H1 (cell line): Measurements from ENCODE around the gene LAT. TPM values are rescaled to one million over a fixed set of nuclear protein-coding genes. Genes with fewer than 3 reads are reported as not detected.

Experiments used
- CTCF ChIA-PET: fragments of 300-600 bp; sonication (Branson Sonifier 250); formaldehyde crosslinking; loops from one replicate; lab custom pipeline; 2021; ENCODE audit not compliant: partially characterized antibody; lab: Charles Lee
- POLR2A ChIA-PET: fragments of 300-600 bp; sonication (Branson Sonifier 250); formaldehyde crosslinking; loops from one replicate; lab custom pipeline; 2021; ENCODE audit warnings: inconsistent platforms; ENCODE audit not compliant: partially characterized antibody; lab: Charles Lee
- DNase-seq, 2 experiments: peaks; one replicate each; pipeline versions ENCODE4 v3.0.0 to v3.0.0-alpha.2; 2010 to 2022; ENCODE audit warnings: low spot score in 2 of 2, low read depth in 1 of 2, mixed read lengths in 1 of 2
- FAIRE-seq: peaks from 2 replicates; lab custom pipeline; 2011; peaks lifted over from hg19 to GRCh38; lab: Jason Lieb, UNC
- H2AFZ ChIP-seq: 2 replicates; pipeline ENCODE4 v1.8.1; 2012; ENCODE audit warnings: low read length, inconsistent platforms
- H2AK5ac ChIP-seq: 2 replicates; pipeline ENCODE4 v1.6.1; 2013; ENCODE audit warnings: low read depth, low read length
- H2BK120ac ChIP-seq: replicated peaks from 2 replicates; pipeline ENCODE3; 2013; ENCODE audit warnings: low read depth, low read length, inconsistent platforms
- H2BK12ac ChIP-seq: 2 replicates; pipeline ENCODE4 v1.6.1; 2013; ENCODE audit warnings: low read depth, low read length
- H2BK15ac ChIP-seq: 2 replicates; pipeline ENCODE4 v1.6.1; 2013; ENCODE audit warnings: low read length
- H2BK20ac ChIP-seq: 2 replicates; pipeline ENCODE4 v1.6.1; 2013; ENCODE audit warnings: low read length
- H2BK5ac ChIP-seq: 2 replicates; pipeline ENCODE4 v1.6.1; 2013; ENCODE audit warnings: low read depth, low read length
- H3K14ac ChIP-seq: 2 replicates; pipeline ENCODE4 v1.6.1; 2013; ENCODE audit warnings: inconsistent platforms; ENCODE audit not compliant: insufficient read length
- H3K18ac ChIP-seq: 2 replicates; pipeline ENCODE4 v1.6.1; 2013; ENCODE audit warnings: low read length; ENCODE audit errors: extremely low read depth
- H3K23ac ChIP-seq: 2 replicates; pipeline ENCODE4 v1.6.1; 2013; ENCODE audit warnings: inconsistent platforms; ENCODE audit not compliant: insufficient read length
- H3K23me2 ChIP-seq: 2 replicates; pipeline ENCODE4 v1.6.1; 2013; ENCODE audit warnings: low read depth, low read length
- H3K27ac ChIP-seq: 2 replicates; pipeline ENCODE4 v1.6.1; 2011; ENCODE audit warnings: low read depth, low read length, inconsistent platforms
- H3K27me3 ChIP-seq, 4 experiments: replicated peaks in 1 of 4; 1 replicate in 1 of 4; 2 replicates in 3 of 4; pipeline versions ENCODE4 v1.6.1 to v1.8.1; 2011 to 2013; ENCODE audit warnings: low read length in 3 of 4, mild to moderate bottlenecking in 3 of 4, inconsistent platforms in 2 of 4, mixed read lengths in 2 of 4, moderate library complexity in 1 of 4; ENCODE audit not compliant: control insufficient read depth in 3 of 4, insufficient read depth in 3 of 4; ENCODE audit errors: extremely low read depth in 1 of 4
- H3K36me3 ChIP-seq, 4 experiments: 2 replicates each; pipeline versions ENCODE4 v1.6.1 to v1.8.1; 2011 to 2013; ENCODE audit warnings: mild to moderate bottlenecking in 4 of 4, low read length in 3 of 4, moderate library complexity in 2 of 4, control low read depth in 1 of 4, inconsistent platforms in 1 of 4; ENCODE audit not compliant: insufficient read depth in 4 of 4, control insufficient read depth in 2 of 4
- H3K4ac ChIP-seq: replicated peaks from 2 replicates; pipeline ENCODE3; 2013; ENCODE audit warnings: low read length, low read depth, mixed read lengths, inconsistent platforms; ENCODE audit not compliant: insufficient read length
- H3K4me1 ChIP-seq, 4 experiments: replicated peaks in 1 of 4; 1 replicate in 1 of 4; 2 replicates in 3 of 4; pipeline versions ENCODE4 v1.6.1 to v1.8.1; 2011 to 2013; ENCODE audit warnings: low read length in 3 of 4, inconsistent platforms in 2 of 4, mixed read lengths in 1 of 4; ENCODE audit not compliant: insufficient read depth in 4 of 4, control insufficient read depth in 3 of 4
- H3K4me2 ChIP-seq, 2 experiments: 2 replicates each; pipeline versions ENCODE4 v1.6.1 to v1.8.1; 2011 to 2013; ENCODE audit warnings: low read depth in 2 of 2, low read length in 2 of 2, control low read depth in 1 of 2, inconsistent platforms in 1 of 2, mild to moderate bottlenecking in 1 of 2; ENCODE audit not compliant: insufficient read depth in 1 of 2
- H3K4me3 ChIP-seq, 4 experiments: fragments of 200-600, 300-600 bp in 1 of 4; sonication (generic), shearing (Covaris generic), sonication (Bioruptor Twin) in 1 of 4; 2 replicates each; pipeline versions ENCODE4 v1.5.1 to v1.8.1; 2011 to 2016; ENCODE audit warnings: low read length in 4 of 4, low read depth in 3 of 4, control low read depth in 2 of 4, inconsistent platforms in 2 of 4, mild to moderate bottlenecking in 2 of 4, mixed read lengths in 1 of 4, moderate library complexity in 1 of 4; ENCODE audit not compliant: insufficient read depth in 2 of 4; ENCODE audit errors: extremely low read depth in 1 of 4
- H3K56ac ChIP-seq: replicated peaks from 2 replicates; pipeline ENCODE3; 2013; ENCODE audit warnings: low read depth, mild to moderate bottlenecking, mixed read lengths, low read length, inconsistent platforms; ENCODE audit not compliant: insufficient read length
- H3K79me1 ChIP-seq: 2 replicates; pipeline ENCODE4 v1.6.1; 2013; ENCODE audit warnings: low read depth, low read length, control low read depth
- H3K79me2 ChIP-seq, 2 experiments: 2 replicates each; pipeline versions ENCODE4 v1.6.1 to v1.8.1; 2012 to 2013; ENCODE audit warnings: low read length in 2 of 2, mild to moderate bottlenecking in 2 of 2, inconsistent platforms in 1 of 2; ENCODE audit not compliant: insufficient read depth in 2 of 2, control insufficient read depth in 1 of 2
- H3K9ac ChIP-seq, 4 experiments: replicated peaks in 1 of 4; 1 replicate in 1 of 4; 2 replicates in 3 of 4; pipeline versions ENCODE4 v1.6.1 to v1.8.1; 2011 to 2013; ENCODE audit warnings: low read depth in 3 of 4, low read length in 3 of 4, control low read depth in 2 of 4, mild to moderate bottlenecking in 2 of 4, moderate library complexity in 2 of 4, inconsistent platforms in 1 of 4; ENCODE audit errors: extremely low read depth in 1 of 4
- H3K9me3 ChIP-seq, 2 experiments: 2 replicates each; pipeline versions ENCODE4 v1.6.1 to v1.8.1; 2012 to 2013; ENCODE audit warnings: mild to moderate bottlenecking in 2 of 2, moderate library complexity in 2 of 2, control low read depth in 1 of 2, inconsistent platforms in 1 of 2, low read depth in 1 of 2, low read length in 1 of 2, mixed read lengths in 1 of 2; ENCODE audit not compliant: insufficient read depth in 2 of 2
- H4K20me1 ChIP-seq, 2 experiments: replicated peaks in 1 of 2; 2 replicates each; pipeline versions ENCODE3 to v1.8.1; 2011 to 2013; ENCODE audit warnings: inconsistent platforms in 2 of 2, low read length in 2 of 2, mild to moderate bottlenecking in 1 of 2; ENCODE audit not compliant: insufficient read depth in 2 of 2, control insufficient read depth in 1 of 2
- H4K5ac ChIP-seq: 2 replicates; pipeline ENCODE4 v1.6.1; 2013; ENCODE audit warnings: low read length, low read depth, mixed read lengths, inconsistent platforms; ENCODE audit not compliant: insufficient read length
- H4K8ac ChIP-seq: 2 replicates; pipeline ENCODE4 v1.8.0; 2013; ENCODE audit warnings: mild to moderate bottlenecking, moderate library complexity, low read length, inconsistent platforms; ENCODE audit not compliant: insufficient read depth; ENCODE audit errors: extremely low read depth
- H4K91ac ChIP-seq: replicated peaks from 2 replicates; pipeline ENCODE3; 2013; ENCODE audit warnings: low read length, mixed read lengths, inconsistent platforms; ENCODE audit not compliant: insufficient read length
- CBX8 ChIP-seq: fragments of 300-800, 300-1000 bp; sonication (generic); IDR thresholded peaks from 2 replicates; pipeline ENCODE4 v1.7.1; 2016; ENCODE audit warnings: low read depth, low read length, borderline replicate concordance
- EP300 ChIP-seq, 2 experiments: IDR thresholded peaks; 1 replicate in 1 of 2; 2 replicates in 1 of 2; pipeline ENCODE4 v1.6.1; 2011 to 2012; ENCODE audit warnings: low read depth in 2 of 2, low read length in 2 of 2, mild to moderate bottlenecking in 2 of 2, borderline replicate concordance in 1 of 2, inconsistent platforms in 1 of 2, moderate library complexity in 1 of 2
- PHF8 ChIP-seq: fragments of 200-600 bp; sonication (generic); conservative IDR thresholded peaks from 2 replicates; pipeline ENCODE4 v1.7.1; 2012; ENCODE audit warnings: low read depth, mild to moderate bottlenecking, inconsistent platforms, low read length, moderate library complexity
- POU5F1 ChIP-seq: IDR thresholded peaks from 2 replicates; pipeline ENCODE4 v1.6.1; 2011; ENCODE audit warnings: low read depth, mild to moderate bottlenecking, low read length, moderate library complexity
- RAD21 ChIP-seq, 2 experiments: IDR thresholded peaks in 1 of 2; conservative IDR thresholded peaks in 1 of 2; 2 replicates each; pipeline ENCODE4 v1.6.1; 2011; ENCODE audit warnings: low read depth in 2 of 2, low read length in 2 of 2, improper control_type of control experiment in 1 of 2, inconsistent platforms in 1 of 2, mild to moderate bottlenecking in 1 of 2, moderate library complexity in 1 of 2
- SUZ12 ChIP-seq: fragments of 200-600 bp; sonication (generic); IDR thresholded peaks from 2 replicates; pipeline ENCODE4 v1.6.1; 2012; ENCODE audit warnings: mild to moderate bottlenecking, inconsistent platforms, low read length, moderate library complexity, mixed read lengths
- WGBS, 2 experiments: shearing (Covaris generic) in 1 of 2; methylation state at CpG; one replicate each; pipeline versions ENCODE4 v1.1.6 to v1.1.7; 2013 to 2015; ENCODE audit warnings: low lambda C conversion rate in 2 of 2, mixed read lengths in 2 of 2, inconsistent platforms in 1 of 2, low coverage in 1 of 2, missing lambda C conversion rate in 1 of 2; ENCODE audit not compliant: insufficient replicate concordance in 2 of 2, insufficient coverage in 1 of 2, insufficient read length in 1 of 2; ENCODE audit errors: extremely low coverage in 1 of 2, missing lambda C conversion rate in 1 of 2; 5-methylcytosine and 5-hydroxymethylcytosine counted together
- polyA plus RNA-seq, 7 experiments: library from polyadenylated mRNA; depleted of rRNA in 3 of 7; stranded (reverse) in 5 of 7; unstranded in 2 of 7; fragments of >200 nt in 5 of 7; fragments of 200-250 nt in 2 of 7; gene quantifications; 1 replicate in 5 of 7; 2 replicates in 1 of 7; 4 replicates in 1 of 7; pipeline versions ENCODE4 v1.2.1 to v1.2.3, GENCODE V29; 2011 to 2013; ENCODE audit warnings: missing spikeins in 2 of 7, mixed read lengths in 2 of 7
- total RNA-seq: library from RNA; stranded (reverse); fragmentation: NEBNext Ultra II Directional; extraction: Animal tissue kit (Norgen Biotek cat#: 25700); gene quantifications from 2 replicates; pipeline ENCODE4 v1.2.1, GENCODE V29; 2021
- TF ChIP-seq, protein P1 (sequence below): IDR thresholded peaks from 2 replicates; pipeline ENCODE4 v1.6.1; 2012; ENCODE audit warnings: inconsistent platforms

The LAT gene
- total and polyA plus RNA-seq, 2 of the 8 experiments (the other 6 are each of a cell fraction or from before 2014, with no cell fraction given), result 2.7 to 3.4 TPM

DNA sequence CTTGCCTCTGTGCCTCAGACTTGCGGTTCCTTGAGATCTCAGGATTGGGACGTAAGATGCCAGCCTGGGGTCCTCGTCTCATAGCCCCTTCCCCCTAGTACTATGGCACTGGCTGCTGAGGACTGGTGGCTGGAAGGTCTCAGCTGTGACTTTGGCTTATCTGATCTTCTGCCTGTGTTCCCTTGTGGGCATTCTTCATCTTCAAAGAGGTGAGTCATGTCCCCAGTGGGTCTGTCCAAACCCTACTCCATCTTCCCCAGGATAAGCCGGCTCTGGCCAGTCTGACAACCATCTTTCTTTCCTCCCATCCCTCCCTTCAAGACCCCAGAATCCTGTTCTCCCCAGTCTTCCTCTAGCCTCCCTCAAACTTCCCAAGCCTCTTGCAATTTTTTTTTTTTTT, 49.5 kb upstream of the LAT start:
- no peak overlapping the region for H3K14ac ChIP-seq
- H4K91ac ChIP-seq, result no peak overlapping the region
- 88% methylated on average over 4 of the region's 4 CpGs; no CpG with 5 or more reads in 1 of the 2 experiments for WGBS, 2 experiments
- H2BK15ac ChIP-seq, result no peak overlapping the region
- H2AFZ ChIP-seq, result no peak overlapping the region
- H3K27ac ChIP-seq, result no peak overlapping the region
- H3K56ac ChIP-seq, result no peak overlapping the region
- H2BK5ac ChIP-seq, result no peak overlapping the region
- H4K20me1 ChIP-seq, result no peaks in the 10 kb centered on the region
- DNase-seq (no peak), FAIRE-seq (no peak)
- no peak overlapping the region for H2BK120ac ChIP-seq
- no peak overlapping the region for H4K5ac ChIP-seq
- POLR2A ChIA-PET, result interaction anchor here (2.3 to 3.3 kb wide), 2 partner anchors 9 to 113 kb away, joined by 7 to 23 read pairs; partner anchors contain the start of genes ATXN2L and RABEP2
- no peak overlapping the region for H3K9ac ChIP-seq
- no peak for TF ChIP-seq EP300 (IDR thresholded peaks at IDR 0.05; ENCODE audit: borderline replicate concordance in 1 of 2, low read depth in 2 of 2, low read length in 2 of 2)
- TF ChIP-seq RAD21 (IDR thresholded peaks at IDR 0.05 in 1 of 2, conservative IDR thresholded peaks at IDR 0.05 in 1 of 2; ENCODE audit: low read depth in 2 of 2, low read length in 2 of 2), result no peak
- no peak for TF ChIP-seq PHF8
- no peak for TF ChIP-seq SUZ12
- no peak for TF ChIP-seq POU5F1
- TF ChIP-seq, protein P1, sequence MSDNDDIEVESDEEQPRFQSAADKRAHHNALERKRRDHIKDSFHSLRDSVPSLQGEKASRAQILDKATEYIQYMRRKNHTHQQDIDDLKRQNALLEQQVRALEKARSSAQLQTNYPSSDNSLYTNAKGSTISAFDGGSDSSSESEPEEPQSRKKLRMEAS, result no peak
- TF ChIP-seq CBX8, result no peak
- no peaks in the 10 kb centered on the region for H3K27me3 ChIP-seq
- no peaks in the 10 kb centered on the region for H3K9me3 ChIP-seq
- no peaks in the 10 kb centered on the region for H3K36me3 ChIP-seq
- no peaks in the 10 kb centered on the region for H3K79me1 ChIP-seq
- no peak overlapping the region for H3K18ac ChIP-seq
- H3K23ac ChIP-seq, result no peak overlapping the region
- H2BK12ac ChIP-seq, result no peak overlapping the region
- no peak overlapping the region for H3K4me3 ChIP-seq
- no peaks in the 10 kb centered on the region for H3K79me2 ChIP-seq
- no peak overlapping the region for H2AK5ac ChIP-seq
- H4K8ac ChIP-seq, result no peak overlapping the region
- H3K4me2 ChIP-seq, result peak overlapping the region in 1 of 2 experiments; percentile 59; a peak in 1 of 4 replicates
- H3K4ac ChIP-seq, result no peak overlapping the region
- H3K4me1 ChIP-seq, result no peaks in the 10 kb centered on the region; a peak in 1 of 7 replicates
- H2BK20ac ChIP-seq, result no peak overlapping the region
- peaks cover 2% of the 10 kb centered on the region; the same call in 1 of the 2 replicates for H3K23me2 ChIP-seq
- CTCF ChIA-PET, result interaction anchor here (1.5 to 1.7 kb wide), 2 partner anchors 10 to 61 kb away, joined by 8 to 16 read pairs; no protein-coding TSS in a partner anchor
